Measurements from ENCODE around the gene ZC3H12C.

Gene ZC3H12C

GRCh38 chr11:110148775-110149744, 55.9 kb downstream of the ZC3H12C start:
- no peak for DNase-seq (ENCODE audit: low read depth in 2 of 2)

- DNase-seq (ENCODE audit: low read depth in 2 of 2) = no peak
These were observed 59.0 kb downstream of the ZC3H12C start for GRCh38 chr11:110152199-110152598.

GRCh38 chr11:110153474-110153873, 60.3 kb downstream of the ZC3H12C start:
- no peak for DNase-seq (ENCODE audit: low read depth in 2 of 2)

GRCh38 chr11:110156503-110156902, 63.3 kb downstream of the ZC3H12C start:
- DNase-seq (ENCODE audit: low read depth in 2 of 2) = no peak

- no peak for DNase-seq (ENCODE audit: low read depth in 2 of 2)
These were observed 65.4 kb downstream of the ZC3H12C start for GRCh38 chr11:110158317-110159200.

GRCh38 chr11:110159476-110159875, 66.3 kb downstream of the ZC3H12C start:
- no peak for DNase-seq (ENCODE audit: low read depth in 2 of 2)

GRCh38 chr11:110160016-110160415, 66.8 kb downstream of the ZC3H12C start:
- DNase-seq (ENCODE audit: low read depth in 2 of 2) = no peak

GRCh38 chr11:110160437-110160836, 67.2 kb downstream of the ZC3H12C start:
- no peak for DNase-seq (ENCODE audit: low read depth in 2 of 2)

GRCh38 chr11:110161061-110161460, 67.9 kb downstream of the ZC3H12C start:
- DNase-seq (ENCODE audit: low read depth in 2 of 2) = no peak

GRCh38 chr11:110162216-110162615, 69.0 kb downstream of the ZC3H12C start:
- no peak for DNase-seq (ENCODE audit: low read depth in 2 of 2)

GRCh38 chr11:110165039-110165925, 72.1 kb downstream of the ZC3H12C start:
- DNase-seq (ENCODE audit: low read depth in 2 of 2) = no peak

- no peak for DNase-seq (ENCODE audit: low read depth in 2 of 2)
These were observed 75.0 kb downstream of the ZC3H12C start for GRCh38 chr11:110168033-110168803.

GRCh38 chr11:110169738-110170137, 76.5 kb downstream of the ZC3H12C start:
- no peak for DNase-seq (ENCODE audit: low read depth in 2 of 2)

- DNase-seq (ENCODE audit: low read depth in 2 of 2) = no peak
These were observed 79.4 kb downstream of the ZC3H12C start for GRCh38 chr11:110172468-110173065.

- peak; percentile 32 to 56 for DNase-seq (ENCODE audit: low read depth in 2 of 2)
These were observed 80.8 kb downstream of the ZC3H12C start for GRCh38 chr11:110173811-110174644.

GRCh38 chr11:110174645-110175310, 81.6 kb downstream of the ZC3H12C start:
- no peak for DNase-seq (ENCODE audit: low read depth in 2 of 2)

- DNase-seq (ENCODE audit: low read depth in 2 of 2) = no peak
These were observed 83.3 kb downstream of the ZC3H12C start for GRCh38 chr11:110176366-110177085.

- no peak for DNase-seq (ENCODE audit: low read depth in 2 of 2)
These were observed 83.9 kb downstream of the ZC3H12C start for GRCh38 chr11:110177086-110177456.
